IMR-90 (cell line): Measurements from ENCODE around the gene ANKFN1. TPM values are rescaled to one million over a fixed set of nuclear protein-coding genes. Genes with fewer than 3 reads are reported as not detected.

Experiments used
- ATAC-seq: fragments of 200-7000 bp; cut with Tn5 transposase; 2 replicates; pipeline ENCODE4 v1.9.1; 2020; ENCODE audit warnings: low read depth, mild to moderate bottlenecking, moderate library complexity
- BruUV-seq: library from RNA; stranded (reverse); fragments of 400-500 nt; replicated peaks from 2 replicates; lab custom pipeline; 2021; lab: Mats Ljungman, UMichigan
- CTCF ChIA-PET: fragments of 300-600 bp; formaldehyde crosslinking; extraction: SDS; loops from one replicate; lab custom pipeline; 2021; ENCODE audit warnings: antibody characterized with exemption; lab: Yijun Ruan, JAX
- POLR2A ChIA-PET: fragments of 300-600 bp; sonication (Branson Sonifier 250); formaldehyde crosslinking; loops from one replicate; lab custom pipeline; 2022; ENCODE audit warnings: antibody characterized with exemption; ENCODE audit not compliant: unreplicated experiment; lab: Charles Lee
- DNase-seq: peaks from one replicate; pipeline ENCODE4 v3.0.0; 2013
- H2AFZ ChIP-seq: replicated peaks from 2 replicates; pipeline ENCODE3; 2013; ENCODE audit warnings: low read length, mild to moderate bottlenecking; ENCODE audit not compliant: poor library complexity
- H2AK5ac ChIP-seq: 2 replicates; pipeline ENCODE4 v1.6.1; 2013; ENCODE audit warnings: low read depth, low read length, inconsistent platforms
- H2AK9ac ChIP-seq: replicated peaks from 2 replicates; pipeline ENCODE3; 2013; ENCODE audit warnings: mild to moderate bottlenecking, low read depth, low read length, moderate library complexity; ENCODE audit not compliant: poor library complexity
- H2BK120ac ChIP-seq: 2 replicates; pipeline ENCODE4 v1.6.1; 2013; ENCODE audit warnings: low read depth, low read length, inconsistent platforms
- H2BK15ac ChIP-seq: 3 replicates; pipeline ENCODE4 v1.6.1; 2013; ENCODE audit warnings: low read depth, low read length, inconsistent platforms
- H2BK20ac ChIP-seq: 2 replicates; pipeline ENCODE4 v1.6.1; 2013; ENCODE audit warnings: low read depth, mild to moderate bottlenecking, inconsistent platforms, low read length, moderate library complexity
- H2BK5ac ChIP-seq: 2 replicates; pipeline ENCODE4 v1.6.1; 2013; ENCODE audit warnings: mild to moderate bottlenecking, low read depth, low read length, inconsistent platforms; ENCODE audit not compliant: poor library complexity, severe bottlenecking
- H3K14ac ChIP-seq: replicated peaks from 2 replicates; pipeline ENCODE4 v1.6.1; 2013; ENCODE audit warnings: low read depth, low read length, inconsistent platforms
- H3K18ac ChIP-seq: 2 replicates; pipeline ENCODE4 v1.6.1; 2013; ENCODE audit warnings: low read depth, low read length, control low read depth
- H3K23ac ChIP-seq: 2 replicates; pipeline ENCODE4 v1.6.1; 2013; ENCODE audit warnings: low read depth, low read length, inconsistent platforms
- H3K27ac ChIP-seq: 2 replicates; pipeline ENCODE4 v1.5.1; 2013; ENCODE audit warnings: mild to moderate bottlenecking, control low read depth, low read length; ENCODE audit not compliant: insufficient read depth
- H3K27me3 ChIP-seq: 2 replicates; pipeline ENCODE4 v1.6.1; 2013; ENCODE audit warnings: low read length; ENCODE audit not compliant: control insufficient read depth, insufficient read depth
- H3K36me3 ChIP-seq: 2 replicates; pipeline ENCODE4 v1.6.1; 2013; ENCODE audit warnings: low read length, mixed read lengths; ENCODE audit not compliant: control insufficient read depth, insufficient read depth
- H3K4ac ChIP-seq: 2 replicates; pipeline ENCODE4 v1.6.1; 2013; ENCODE audit warnings: low read depth, low read length, inconsistent platforms
- H3K4me1 ChIP-seq: 2 replicates; pipeline ENCODE4 v1.6.1; 2013; ENCODE audit warnings: low read length, mixed read lengths; ENCODE audit not compliant: control insufficient read depth, insufficient read depth
- H3K4me2 ChIP-seq: 2 replicates; pipeline ENCODE4 v1.6.1; 2013; ENCODE audit warnings: low read depth, mild to moderate bottlenecking, control low read depth, low read length, moderate library complexity
- H3K4me3 ChIP-seq: 2 replicates; pipeline ENCODE4 v1.5.1; 2013; ENCODE audit warnings: low read depth, mild to moderate bottlenecking, control low read depth, low read length, moderate library complexity; ENCODE audit not compliant: insufficient read depth
- H3K56ac ChIP-seq: 2 replicates; pipeline ENCODE4 v1.6.1; 2013; ENCODE audit warnings: low read length, inconsistent platforms; ENCODE audit not compliant: insufficient read depth; ENCODE audit errors: extremely low read depth
- H3K79me1 ChIP-seq, 2 experiments: 2 replicates each; pipeline ENCODE4 v1.6.1; 2013; ENCODE audit warnings: low read length in 2 of 2, inconsistent platforms in 1 of 2, low read depth in 1 of 2
- H3K9ac ChIP-seq: 2 replicates; pipeline ENCODE4 v1.6.1; 2013; ENCODE audit warnings: low read depth, low read length, control low read depth
- H3K9me1 ChIP-seq: 2 replicates; pipeline ENCODE4 v1.6.1; 2013; ENCODE audit warnings: low read length, inconsistent platforms; ENCODE audit not compliant: insufficient read depth
- H3K9me3 ChIP-seq: 2 replicates; pipeline ENCODE4 v1.6.1; 2013; ENCODE audit warnings: low read length; ENCODE audit not compliant: control insufficient read depth, insufficient read depth
- H4K20me1 ChIP-seq: 2 replicates; pipeline ENCODE4 v1.6.1; 2013; ENCODE audit warnings: low read length, inconsistent platforms; ENCODE audit not compliant: insufficient read depth
- H4K5ac ChIP-seq: 2 replicates; pipeline ENCODE4 v1.6.1; 2013; ENCODE audit warnings: mild to moderate bottlenecking, low read depth, low read length, control low read depth
- H4K8ac ChIP-seq, 2 experiments: 2 replicates each; pipeline ENCODE4 v1.6.1; 2013; ENCODE audit warnings: low read depth in 2 of 2, low read length in 2 of 2, control low read depth in 1 of 2, inconsistent platforms in 1 of 2
- H4K91ac ChIP-seq: 2 replicates; pipeline ENCODE4 v1.6.1; 2013; ENCODE audit warnings: low read depth, low read length, inconsistent platforms; ENCODE audit not compliant: insufficient read depth
- BHLHE40 ChIP-seq: fragments of 150-350 bp; IDR thresholded peaks from 2 replicates; pipeline ENCODE4 v1.6.1; 2016; ENCODE audit warnings: mild to moderate bottlenecking, low read depth, low read length
- CEBPB ChIP-seq: IDR thresholded peaks from 2 replicates; pipeline ENCODE4 v1.6.1; 2012; ENCODE audit warnings: low read depth, low read length, improper control_type of control experiment
- CHD1 ChIP-seq: IDR thresholded peaks from 2 replicates; pipeline ENCODE4 v1.6.1; 2012; ENCODE audit warnings: low read depth, low read length, improper control_type of control experiment
- ELK1 ChIP-seq: fragments of 150-350 bp; IDR thresholded peaks from 2 replicates; pipeline ENCODE4 v1.6.1; 2016; ENCODE audit warnings: low read depth, mild to moderate bottlenecking, low read length, moderate library complexity, borderline replicate concordance
- MAFK ChIP-seq: IDR thresholded peaks from 2 replicates; pipeline ENCODE4 v1.6.1; 2012; ENCODE audit warnings: low read depth, low read length, improper control_type of control experiment
- MAZ ChIP-seq: IDR thresholded peaks from 2 replicates; pipeline ENCODE4 v1.6.1; 2012; ENCODE audit warnings: low read depth, mild to moderate bottlenecking, low read length, improper control_type of control experiment, moderate library complexity, borderline replicate concordance
- NFE2L2 ChIP-seq: fragments of 150-350 bp; IDR thresholded peaks from 2 replicates; pipeline ENCODE4 v1.6.1; 2016; ENCODE audit warnings: low read depth, mild to moderate bottlenecking, low read length
- POLR2A ChIP-seq: IDR thresholded peaks from 2 replicates; pipeline ENCODE4 v1.6.1; 2012; ENCODE audit warnings: mild to moderate bottlenecking, low read depth, low read length
- RAD21 ChIP-seq: IDR thresholded peaks from 2 replicates; pipeline ENCODE4 v1.6.1; 2012; ENCODE audit warnings: low read length, improper control_type of control experiment
- USF2 ChIP-seq: fragments of 150-350 bp; IDR thresholded peaks from 2 replicates; pipeline ENCODE4 v1.6.1; 2017; ENCODE audit warnings: mild to moderate bottlenecking, antibody characterized with exemption, low read length, low read depth
- WGBS, 2 experiments: methylation state at CpG; one replicate each; pipeline versions ENCODE4 v1.1.5 to v1.1.7; 2013; ENCODE audit warnings: missing lambda C conversion rate in 2 of 2; ENCODE audit not compliant: insufficient read length in 1 of 2; ENCODE audit errors: extremely low coverage in 2 of 2; 5-methylcytosine and 5-hydroxymethylcytosine counted together
- dilution Hi-C: fragments of 300-500 bp; cut with HindIII; formaldehyde crosslinking; loops from one replicate; pipeline ENCODE4 v1.14.3; 2018; ENCODE audit warnings: low sequenced_read_pairs; ENCODE audit not compliant: unreplicated experiment
- in situ Hi-C: fragments of 300-500 bp; cut with MboI; formaldehyde crosslinking; loops from 3 replicates; pipeline ENCODE4 v1.14.3; 2019; ENCODE audit warnings: low sequenced_read_pairs, inconsistent platforms, mixed read lengths
- intact Hi-C: fragments of 100-400 bp; cut with micrococcal nuclease; formaldehyde crosslinking; loops from 2 replicates; pipeline ENCODE4 v1.10.0; 2022
- polyA plus RNA-seq, 3 experiments: library from polyadenylated mRNA; depleted of rRNA; stranded (reverse); fragments of >200 nt; gene quantifications; 2 replicates each; pipeline ENCODE4 v1.2.3, GENCODE V29; 2012; ENCODE audit warnings: low replicate concordance in 1 of 3
- total RNA-seq: library from RNA; depleted of rRNA; stranded (reverse); fragments of >200 nt; gene quantifications from 2 replicates; pipeline ENCODE4 v1.2.3, GENCODE V29; 2012

The ANKFN1 gene
- total and polyA plus RNA-seq, 2 of the 4 experiments (the other 2 are of a cell fraction) = not detected

GRCh38 chr17:56441308-56441707, 288.0 kb downstream of the ANKFN1 start:
- Histone ChIP-seq H2BK5ac (no peak overlapping the region), H3K4me3 (no peak overlapping the region), H3K36me3 (no peaks in the 10 kb centered on the region), H2BK20ac (no peak overlapping the region), H3K4me2 (no peak overlapping the region), H2AK9ac (no peak overlapping the region), H3K27me3 (no peaks in the 10 kb centered on the region), H3K9me3 (no peaks in the 10 kb centered on the region), H3K4ac (no peak overlapping the region), H2AK5ac (no peak overlapping the region), H3K79me1 (no peaks in the 10 kb centered on the region), H4K5ac (no peak overlapping the region), H2BK120ac (no peak overlapping the region), H4K20me1 (no peaks in the 10 kb centered on the region), H2AFZ (no peak overlapping the region), H3K9me1 (no peaks in the 10 kb centered on the region), H3K4me1 (no peaks in the 10 kb centered on the region), H4K8ac (no peak overlapping the region), H3K9ac (no peak overlapping the region), H3K18ac (no peak overlapping the region), H2BK15ac (no peak overlapping the region), H3K23ac (no peak overlapping the region), H3K27ac (no peak overlapping the region), H4K91ac (no peak overlapping the region), H3K14ac (no peak overlapping the region), H3K56ac (no peak overlapping the region)
- no CpG with 5 or more reads among the region's 3 CpGs for WGBS, 2 experiments
- ATAC-seq = peak; percentile 65
- no TSS peak for BruUV-seq
- intact Hi-C loops (no loop called here), dilution Hi-C loops (no loop called here), in situ Hi-C loops (no loop called here)
- ChIA-PET CTCF (interaction anchor here (0.6 kb wide), 2 partner anchors 118 to 1047 kb away, joined by 4 to 7 read pairs; no protein-coding TSS in a partner anchor), POLR2A (interaction anchor here (0.6 kb wide), 1 partner anchor 699 kb away, joined by 3 read pairs; no protein-coding TSS in a partner anchor)
- TF ChIP-seq MAZ (no peak), CEBPB (no peak; the same call in 1 of the 2 replicates), RAD21 (no peak), BHLHE40 (no peak), POLR2A (no peak), CHD1 (no peak), MAFK (no peak), USF2 (no peak), ELK1 (no peak), NFE2L2 (no peak)
- peak; percentile 81 for DNase-seq
